ENCODE measurements around the gene MOV10L1. TPM values are rescaled to one million over a fixed set of nuclear protein-coding genes. Genes with fewer than 3 reads are reported as not detected.

The MOV10L1 gene
- total and polyA plus RNA-seq, 9 of the 15 experiments (the other 6 are each of a cell fraction or from before 2014, with no cell fraction given) = 0.06 to 0.43 (median 0.15) TPM

DNA sequence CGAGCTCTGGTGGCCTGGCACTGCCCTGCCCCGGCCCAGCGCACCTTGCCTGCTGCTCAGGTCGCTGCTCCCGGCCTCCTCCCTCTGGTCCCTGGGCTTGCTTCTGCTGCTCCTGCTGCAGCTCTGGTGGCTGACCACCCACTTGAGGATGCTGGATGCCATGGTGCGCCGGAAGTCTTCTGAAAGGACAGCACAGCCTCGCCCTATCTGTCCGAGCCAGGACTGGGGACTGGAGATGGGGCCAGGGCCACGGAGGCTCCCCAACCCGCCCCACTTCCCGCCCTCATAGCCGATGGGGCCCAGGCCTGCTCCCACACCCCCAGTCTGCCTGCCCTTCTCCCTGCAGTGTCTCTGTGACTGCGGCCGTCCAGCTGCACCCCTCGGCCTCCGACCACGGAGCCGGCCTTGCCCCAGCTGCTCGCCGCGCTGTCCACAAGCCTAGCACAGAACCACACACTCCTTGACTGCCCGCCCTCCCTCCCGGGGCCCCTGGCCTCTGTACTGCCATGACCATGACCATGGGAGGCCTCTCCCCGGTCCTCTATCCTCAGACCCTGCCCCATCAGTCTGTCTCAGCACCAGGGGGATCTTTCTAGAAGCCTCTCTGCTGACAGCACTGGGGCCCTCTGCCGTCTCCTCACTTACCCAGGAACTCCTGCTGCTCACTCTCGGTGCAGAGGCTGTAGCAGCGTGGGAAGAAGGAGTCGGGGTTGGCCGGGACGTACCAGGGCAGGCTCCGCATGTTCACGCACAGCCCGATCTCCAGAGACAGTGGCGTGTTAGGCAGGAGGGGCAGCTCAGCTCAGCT, 44.4 kb upstream of the MOV10L1 start (continued):
- TF ChIP-seq, protein P1, sequence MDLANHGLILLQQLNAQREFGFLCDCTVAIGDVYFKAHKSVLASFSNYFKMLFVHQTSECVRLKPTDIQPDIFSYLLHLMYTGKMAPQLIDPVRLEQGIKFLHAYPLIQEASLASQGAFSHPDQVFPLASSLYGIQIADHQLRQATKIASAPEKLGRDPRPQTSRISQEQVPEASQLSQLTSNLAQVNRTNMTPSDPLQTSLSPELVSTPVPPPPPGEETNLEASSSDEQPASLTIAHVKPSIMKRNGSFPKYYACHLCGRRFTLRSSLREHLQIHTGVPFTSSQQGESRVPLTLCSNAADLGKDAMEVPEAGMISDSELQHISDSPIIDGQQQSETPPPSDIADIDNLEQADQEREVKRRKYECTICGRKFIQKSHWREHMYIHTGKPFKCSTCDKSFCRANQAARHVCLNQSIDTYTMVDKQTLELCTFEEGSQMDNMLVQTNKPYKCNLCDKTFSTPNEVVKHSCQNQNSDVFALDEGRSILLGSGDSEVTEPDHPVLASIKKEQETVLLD (IDR thresholded peaks at IDR 0.05) = no peak
- TF ChIP-seq, protein P2, sequence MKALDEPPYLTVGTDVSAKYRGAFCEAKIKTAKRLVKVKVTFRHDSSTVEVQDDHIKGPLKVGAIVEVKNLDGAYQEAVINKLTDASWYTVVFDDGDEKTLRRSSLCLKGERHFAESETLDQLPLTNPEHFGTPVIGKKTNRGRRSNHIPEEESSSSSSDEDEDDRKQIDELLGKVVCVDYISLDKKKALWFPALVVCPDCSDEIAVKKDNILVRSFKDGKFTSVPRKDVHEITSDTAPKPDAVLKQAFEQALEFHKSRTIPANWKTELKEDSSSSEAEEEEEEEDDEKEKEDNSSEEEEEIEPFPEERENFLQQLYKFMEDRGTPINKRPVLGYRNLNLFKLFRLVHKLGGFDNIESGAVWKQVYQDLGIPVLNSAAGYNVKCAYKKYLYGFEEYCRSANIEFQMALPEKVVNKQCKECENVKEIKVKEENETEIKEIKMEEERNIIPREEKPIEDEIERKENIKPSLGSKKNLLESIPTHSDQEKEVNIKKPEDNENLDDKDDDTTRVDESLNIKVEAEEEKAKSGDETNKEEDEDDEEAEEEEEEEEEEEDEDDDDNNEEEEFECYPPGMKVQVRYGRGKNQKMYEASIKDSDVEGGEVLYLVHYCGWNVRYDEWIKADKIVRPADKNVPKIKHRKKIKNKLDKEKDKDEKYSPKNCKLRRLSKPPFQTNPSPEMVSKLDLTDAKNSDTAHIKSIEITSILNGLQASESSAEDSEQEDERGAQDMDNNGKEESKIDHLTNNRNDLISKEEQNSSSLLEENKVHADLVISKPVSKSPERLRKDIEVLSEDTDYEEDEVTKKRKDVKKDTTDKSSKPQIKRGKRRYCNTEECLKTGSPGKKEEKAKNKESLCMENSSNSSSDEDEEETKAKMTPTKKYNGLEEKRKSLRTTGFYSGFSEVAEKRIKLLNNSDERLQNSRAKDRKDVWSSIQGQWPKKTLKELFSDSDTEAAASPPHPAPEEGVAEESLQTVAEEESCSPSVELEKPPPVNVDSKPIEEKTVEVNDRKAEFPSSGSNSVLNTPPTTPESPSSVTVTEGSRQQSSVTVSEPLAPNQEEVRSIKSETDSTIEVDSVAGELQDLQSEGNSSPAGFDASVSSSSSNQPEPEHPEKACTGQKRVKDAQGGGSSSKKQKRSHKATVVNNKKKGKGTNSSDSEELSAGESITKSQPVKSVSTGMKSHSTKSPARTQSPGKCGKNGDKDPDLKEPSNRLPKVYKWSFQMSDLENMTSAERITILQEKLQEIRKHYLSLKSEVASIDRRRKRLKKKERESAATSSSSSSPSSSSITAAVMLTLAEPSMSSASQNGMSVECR (CRISPR knock-in tag; IDR thresholded peaks at IDR 0.05) = no peak

DNA sequence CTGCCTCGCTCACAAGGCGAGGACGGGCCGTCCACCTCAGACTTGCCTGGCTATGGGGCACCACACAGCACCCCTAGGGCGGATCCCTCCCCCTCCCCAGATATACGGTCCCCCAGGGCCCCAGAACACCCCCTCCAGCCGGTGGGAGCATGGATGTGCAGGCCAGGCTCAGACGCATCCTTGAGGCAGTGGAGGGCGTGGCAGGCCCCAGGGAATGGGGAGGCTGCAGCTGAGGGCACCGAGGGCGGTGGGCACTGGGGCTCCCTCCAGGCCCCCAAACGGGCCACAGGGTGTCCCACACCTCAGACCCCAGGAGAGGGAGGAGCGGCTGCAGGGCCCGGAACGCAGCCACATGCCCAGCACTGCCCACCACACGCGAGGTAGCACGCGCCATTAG, 43.8 kb upstream of the MOV10L1 start:
- H3K36me3 ChIP-seq (ENCODE audit: control insufficient read depth, insufficient read depth, low read length) = no peaks in the 10 kb centered on the region
- H3K79me2 ChIP-seq (ENCODE audit: control insufficient read depth, insufficient read depth, low read length) = no peaks in the 10 kb centered on the region
- BruUV-seq (replicated peaks) = no TSS peak
- in situ Hi-C loops (cut with MboI) (no loop called here), intact Hi-C loops (cut with micrococcal nuclease) (no loop called here)
- no peak overlapping the region for H3K4me3 ChIP-seq
- POLR2A ChIA-PET = interaction anchor here (0.7 kb wide), 1 partner anchor 16 kb away, joined by 4 read pairs; no protein-coding TSS in a partner anchor
- H4K20me1 ChIP-seq (replicated peaks; ENCODE audit: control insufficient read depth, insufficient read depth, low read length) = 0 out of 2 replicates have a peak, but pooled peaks cover 3% of the 10 kb centered on the region
- CTCF ChIA-PET (ENCODE audit: low intra/inter-chr PET ratio) = no interaction called here
- H3K27ac ChIP-seq (ENCODE audit: extremely low read depth, low read depth, low read length) = no peak overlapping the region
- no peak for ATAC-seq
- no peak overlapping the region for H3K4me2 ChIP-seq (ENCODE audit: insufficient read depth, low read length)
- no peaks in the 10 kb centered on the region for H3K9me3 ChIP-seq (replicated peaks; ENCODE audit: control insufficient read depth, insufficient read depth, low read depth, low read length)
- WGBS (ENCODE audit: insufficient coverage, low coverage, missing lambda C conversion rate) = 20% methylated on average over 1 of the region's 19 CpGs
- peaks cover 0 to 33% of the 10 kb centered on the region in 2 experiments; a peak in 2 of 5 replicates for H3K4me1 ChIP-seq (replicated peaks in 1 of 2; ENCODE audit: control insufficient read depth in 2 of 2, insufficient read depth in 2 of 2, low read length in 2 of 2)
- no peaks in the 10 kb centered on the region for H3K9me1 ChIP-seq (ENCODE audit: control insufficient read depth, insufficient read depth, low read length)
- H3K27me3 ChIP-seq (ENCODE audit: control insufficient read depth in 2 of 2, insufficient read depth in 2 of 2, low read length in 2 of 2) = peaks cover 2 to 57% of the 10 kb centered on the region in 2 experiments; a peak in 3 of 5 replicates
- no peak for FAIRE-seq
- no peak overlapping the region for H3K9ac ChIP-seq (ENCODE audit: insufficient read depth in 1 of 2, low read depth in 2 of 2, low read length in 2 of 2)
- no peak overlapping the region for H2AFZ ChIP-seq (ENCODE audit: low read depth, low read length)
- DNase-seq (ENCODE audit: extremely low read depth in 1 of 4, low spot score in 3 of 4) = no peak
- TF ChIP-seq ZNF12 (CRISPR knock-in tag; IDR thresholded peaks at IDR 0.05) = no peak
- TF ChIP-seq, protein P3, sequence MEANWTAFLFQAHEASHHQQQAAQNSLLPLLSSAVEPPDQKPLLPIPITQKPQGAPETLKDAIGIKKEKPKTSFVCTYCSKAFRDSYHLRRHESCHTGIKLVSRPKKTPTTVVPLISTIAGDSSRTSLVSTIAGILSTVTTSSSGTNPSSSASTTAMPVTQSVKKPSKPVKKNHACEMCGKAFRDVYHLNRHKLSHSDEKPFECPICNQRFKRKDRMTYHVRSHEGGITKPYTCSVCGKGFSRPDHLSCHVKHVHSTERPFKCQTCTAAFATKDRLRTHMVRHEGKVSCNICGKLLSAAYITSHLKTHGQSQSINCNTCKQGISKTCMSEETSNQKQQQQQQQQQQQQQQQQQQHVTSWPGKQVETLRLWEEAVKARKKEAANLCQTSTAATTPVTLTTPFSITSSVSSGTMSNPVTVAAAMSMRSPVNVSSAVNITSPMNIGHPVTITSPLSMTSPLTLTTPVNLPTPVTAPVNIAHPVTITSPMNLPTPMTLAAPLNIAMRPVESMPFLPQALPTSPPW (CRISPR knock-in tag; IDR thresholded peaks at IDR 0.05) = no peak
- TF ChIP-seq ESRRB (CRISPR knock-in tag; IDR thresholded peaks at IDR 0.05; ENCODE audit: borderline replicate concordance) = no peak
- TF ChIP-seq ZNF696 (CRISPR knock-in tag; conservative IDR thresholded peaks at IDR 0.05) = no peak
- TF ChIP-seq ZNF232 (CRISPR knock-in tag; IDR thresholded peaks at IDR 0.05) = no peak
- TF ChIP-seq PCBP2 (IDR thresholded peaks at IDR 0.05; ENCODE audit: low read depth, low read length, poor library complexity, severe bottlenecking) = no peak
- no peak for TF ChIP-seq CAMTA2 (CRISPR knock-in tag; conservative IDR thresholded peaks at IDR 0.05)
- no peak for TF ChIP-seq MTA1 (IDR thresholded peaks at IDR 0.05; ENCODE audit: borderline replicate concordance)
- TF ChIP-seq, protein P4, sequence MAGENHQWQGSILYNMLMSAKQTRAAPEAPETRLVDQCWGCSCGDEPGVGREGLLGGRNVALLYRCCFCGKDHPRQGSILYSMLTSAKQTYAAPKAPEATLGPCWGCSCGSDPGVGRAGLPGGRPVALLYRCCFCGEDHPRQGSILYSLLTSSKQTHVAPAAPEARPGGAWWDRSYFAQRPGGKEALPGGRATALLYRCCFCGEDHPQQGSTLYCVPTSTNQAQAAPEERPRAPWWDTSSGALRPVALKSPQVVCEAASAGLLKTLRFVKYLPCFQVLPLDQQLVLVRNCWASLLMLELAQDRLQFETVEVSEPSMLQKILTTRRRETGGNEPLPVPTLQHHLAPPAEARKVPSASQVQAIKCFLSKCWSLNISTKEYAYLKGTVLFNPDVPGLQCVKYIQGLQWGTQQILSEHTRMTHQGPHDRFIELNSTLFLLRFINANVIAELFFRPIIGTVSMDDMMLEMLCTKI (IDR thresholded peaks at IDR 0.05; ENCODE audit: partially characterized antibody) = no peak

All from K562 (cell line).